Right atrium auricular region (tissue), 2 donors: ENCODE measurements around the gene SMYD3. TPM values are rescaled to one million over a fixed set of nuclear protein-coding genes. Genes with fewer than 3 reads are reported as not detected.

ENCODE experiments used
- DNase-seq: peaks from one replicate; pipeline ENCODE4 v3.0.0-alpha.2; 2019; ENCODE audit warnings: low spot score
- H3K27ac ChIP-seq, 2 donors: fragments of 200-600 bp; sonication (generic); 1 replicate in 1 of 2; 2 replicates in 1 of 2; pipeline ENCODE4 v1.5.1; 2016 to 2019
- H3K27me3 ChIP-seq, 2 donors: fragments of 200-600 bp; sonication (generic); one replicate each; pipeline versions ENCODE4 v1.5.1 to v1.6.0; 2017 to 2019
- H3K36me3 ChIP-seq: fragments of 200-600 bp; sonication (generic); one replicate; pipeline ENCODE4 v1.5.1; 2016
- H3K4me1 ChIP-seq, 2 donors: fragments of 200-600 bp; sonication (generic); one replicate each; pipeline versions ENCODE4 v1.5.1 to v1.6.0; 2017 to 2019
- H3K4me3 ChIP-seq, 2 donors: fragments of 200-600 bp; sonication (generic); 1 replicate in 1 of 2; 2 replicates in 1 of 2; pipeline ENCODE4 v1.5.1; 2017 to 2019; ENCODE audit warnings: mild to moderate bottlenecking in 1 of 2, moderate library complexity in 1 of 2
- H3K9me3 ChIP-seq, 2 donors: fragments of 200-600 bp; sonication (generic); one replicate each; pipeline ENCODE4 v1.5.1; 2019
- total RNA-seq, 2 donors: library from RNA; depleted of rRNA; stranded (reverse); fragments of >200 nt; gene quantifications; one replicate each; pipeline ENCODE4 v1.1.0, GENCODE V29; 2016
- TF ChIP-seq, protein P1 (sequence below), 2 donors: fragments of 200-600 bp; sonication (generic); IDR thresholded peaks; one replicate each; pipeline ENCODE4 v1.5.1; 2019; ENCODE audit warnings: antibody characterized with exemption in 2 of 2

The SMYD3 gene
- total RNA-seq, 2 donors from 2014 or later, result 7.9 to 8.5 TPM

DNA sequence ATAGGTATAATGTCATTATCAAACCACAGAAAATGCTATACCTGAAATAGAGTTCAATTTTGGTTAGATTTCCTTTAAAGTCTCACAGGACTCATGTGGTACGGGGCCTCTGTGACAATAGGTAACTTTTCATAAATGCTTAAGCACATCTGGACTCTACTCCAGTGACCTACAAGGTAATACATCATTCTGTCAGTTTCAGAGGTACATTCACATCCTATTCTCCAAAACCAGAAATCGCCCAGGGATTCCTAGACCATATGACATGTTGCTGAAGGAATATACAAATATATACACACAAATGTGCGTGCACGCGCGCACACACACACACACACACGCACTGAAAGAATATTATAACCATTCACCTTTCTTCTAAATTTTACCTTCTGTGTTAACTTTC, 311.8 kb downstream of the SMYD3 start:
- Histone ChIP-seq H3K36me3 (no peaks in the 10 kb centered on the region), H3K4me1 (no peaks in the 10 kb centered on the region), H3K27me3 (no peaks in the 10 kb centered on the region), H3K9me3 (no peaks in the 10 kb centered on the region), H3K27ac (no peak overlapping the region), H3K4me3 (no peak overlapping the region)
- TF ChIP-seq, protein P1, sequence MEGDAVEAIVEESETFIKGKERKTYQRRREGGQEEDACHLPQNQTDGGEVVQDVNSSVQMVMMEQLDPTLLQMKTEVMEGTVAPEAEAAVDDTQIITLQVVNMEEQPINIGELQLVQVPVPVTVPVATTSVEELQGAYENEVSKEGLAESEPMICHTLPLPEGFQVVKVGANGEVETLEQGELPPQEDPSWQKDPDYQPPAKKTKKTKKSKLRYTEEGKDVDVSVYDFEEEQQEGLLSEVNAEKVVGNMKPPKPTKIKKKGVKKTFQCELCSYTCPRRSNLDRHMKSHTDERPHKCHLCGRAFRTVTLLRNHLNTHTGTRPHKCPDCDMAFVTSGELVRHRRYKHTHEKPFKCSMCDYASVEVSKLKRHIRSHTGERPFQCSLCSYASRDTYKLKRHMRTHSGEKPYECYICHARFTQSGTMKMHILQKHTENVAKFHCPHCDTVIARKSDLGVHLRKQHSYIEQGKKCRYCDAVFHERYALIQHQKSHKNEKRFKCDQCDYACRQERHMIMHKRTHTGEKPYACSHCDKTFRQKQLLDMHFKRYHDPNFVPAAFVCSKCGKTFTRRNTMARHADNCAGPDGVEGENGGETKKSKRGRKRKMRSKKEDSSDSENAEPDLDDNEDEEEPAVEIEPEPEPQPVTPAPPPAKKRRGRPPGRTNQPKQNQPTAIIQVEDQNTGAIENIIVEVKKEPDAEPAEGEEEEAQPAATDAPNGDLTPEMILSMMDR (IDR thresholded peaks at IDR 0.05), result no peak
- no peak for DNase-seq

DNA sequence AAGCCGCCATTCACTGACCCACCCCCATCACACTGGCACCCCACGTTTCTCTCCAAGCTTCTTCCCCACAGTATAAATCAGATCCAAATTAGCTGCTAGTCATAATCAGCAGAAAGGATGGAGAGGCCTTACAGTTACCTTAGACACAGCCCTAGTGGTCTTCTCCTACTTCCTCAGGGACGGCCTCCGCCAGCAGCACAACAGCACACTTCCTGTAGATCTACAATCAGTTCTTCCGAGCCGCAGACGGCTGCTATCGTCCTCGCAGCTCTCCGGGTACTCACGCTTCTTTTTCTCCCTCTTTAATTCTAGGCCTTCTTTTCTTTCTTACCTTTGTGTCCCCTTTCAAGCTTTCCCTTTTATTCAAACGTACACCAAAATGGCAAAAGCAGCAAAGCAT, 313.5 kb downstream of the SMYD3 start:
- Histone ChIP-seq H3K4me3 (no peak overlapping the region), H3K27me3 (no peaks in the 10 kb centered on the region), H3K27ac (no peak overlapping the region), H3K9me3 (no peaks in the 10 kb centered on the region), H3K36me3 (no peaks in the 10 kb centered on the region), H3K4me1 (no peaks in the 10 kb centered on the region)
- no peak for DNase-seq
- TF ChIP-seq, protein P1 (IDR thresholded peaks at IDR 0.05), result no peak

DNA sequence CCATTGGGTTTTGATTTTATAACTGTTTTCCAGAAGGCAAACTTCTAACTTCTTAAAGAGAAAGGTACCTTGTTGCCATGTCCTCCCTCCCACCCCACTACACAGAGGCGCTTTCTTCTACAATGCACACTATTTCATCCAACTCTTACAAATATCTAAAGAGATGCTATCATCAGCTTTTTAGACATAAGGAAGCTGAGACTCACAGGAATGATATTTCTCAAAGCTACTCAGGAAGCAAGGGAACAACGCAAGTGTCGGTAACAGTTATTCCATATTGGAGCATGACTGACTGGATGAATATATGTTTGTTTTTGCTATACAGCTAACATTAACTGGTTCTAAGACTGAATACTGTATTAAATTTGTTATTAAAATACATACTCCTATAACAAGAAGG, 318.0 kb downstream of the SMYD3 start:
- H3K36me3 ChIP-seq, result no peaks in the 10 kb centered on the region
- TF ChIP-seq, protein P1 (IDR thresholded peaks at IDR 0.05), result no peak
- DNase-seq, result no peak
- H3K4me3 ChIP-seq, result no peak overlapping the region
- H3K9me3 ChIP-seq, result no peaks in the 10 kb centered on the region
- H3K27ac ChIP-seq, result no peak overlapping the region
- no peaks in the 10 kb centered on the region for H3K27me3 ChIP-seq
- no peaks in the 10 kb centered on the region for H3K4me1 ChIP-seq

DNA sequence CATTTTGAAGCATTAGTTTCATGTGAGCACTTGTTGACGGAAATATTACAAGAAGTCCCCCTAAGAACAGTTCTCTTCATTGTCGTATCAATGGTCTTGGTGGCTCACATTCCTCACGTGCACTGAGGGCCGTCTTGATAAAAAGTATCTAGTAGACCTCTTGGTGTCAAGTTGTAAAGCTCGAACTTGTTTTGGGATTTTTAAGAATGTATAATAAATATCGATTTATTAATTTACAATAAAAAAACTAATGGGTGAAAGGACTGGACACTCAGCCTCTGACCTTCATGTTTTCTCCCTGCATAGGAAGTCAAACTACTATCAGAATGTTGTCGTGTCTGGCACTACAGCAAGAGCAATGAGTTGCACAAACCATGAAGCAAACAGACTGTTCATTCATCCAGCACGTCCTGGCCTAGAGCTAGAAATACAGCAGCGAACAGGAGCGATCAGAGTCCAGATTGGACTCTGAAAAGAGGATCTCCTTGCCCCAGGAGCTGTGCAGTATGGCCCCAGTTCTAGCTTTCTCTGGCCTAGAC, 319.2 kb downstream of the SMYD3 start:
- Histone ChIP-seq H3K4me1 (no peaks in the 10 kb centered on the region), H3K27ac (no peak overlapping the region), H3K9me3 (no peaks in the 10 kb centered on the region), H3K27me3 (no peaks in the 10 kb centered on the region), H3K36me3 (no peaks in the 10 kb centered on the region), H3K4me3 (no peak overlapping the region)
- TF ChIP-seq, protein P1 (IDR thresholded peaks at IDR 0.05), result no peak
- no peak for DNase-seq

DNA sequence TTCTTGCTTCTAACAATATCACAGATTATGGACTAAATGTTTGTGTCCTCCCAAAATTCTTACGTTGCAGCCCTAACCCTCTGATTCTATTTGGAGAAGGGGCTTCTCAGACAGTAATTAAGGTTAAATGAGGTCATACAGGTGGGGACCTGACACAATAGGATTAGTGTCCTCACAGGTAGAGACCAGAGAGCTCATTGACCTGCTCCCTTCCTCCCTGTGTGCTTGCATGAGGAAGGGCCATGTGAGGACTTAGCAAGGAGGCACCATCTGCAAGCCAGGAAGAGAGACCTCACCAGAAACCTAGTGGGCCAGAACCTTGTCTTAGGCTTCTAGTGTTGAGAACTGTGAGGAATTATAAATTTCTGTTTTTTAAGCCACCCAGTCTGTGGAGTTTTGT, 322.6 kb downstream of the SMYD3 start:
- TF ChIP-seq, protein P1 (IDR thresholded peaks at IDR 0.05), result no peak

DNA sequence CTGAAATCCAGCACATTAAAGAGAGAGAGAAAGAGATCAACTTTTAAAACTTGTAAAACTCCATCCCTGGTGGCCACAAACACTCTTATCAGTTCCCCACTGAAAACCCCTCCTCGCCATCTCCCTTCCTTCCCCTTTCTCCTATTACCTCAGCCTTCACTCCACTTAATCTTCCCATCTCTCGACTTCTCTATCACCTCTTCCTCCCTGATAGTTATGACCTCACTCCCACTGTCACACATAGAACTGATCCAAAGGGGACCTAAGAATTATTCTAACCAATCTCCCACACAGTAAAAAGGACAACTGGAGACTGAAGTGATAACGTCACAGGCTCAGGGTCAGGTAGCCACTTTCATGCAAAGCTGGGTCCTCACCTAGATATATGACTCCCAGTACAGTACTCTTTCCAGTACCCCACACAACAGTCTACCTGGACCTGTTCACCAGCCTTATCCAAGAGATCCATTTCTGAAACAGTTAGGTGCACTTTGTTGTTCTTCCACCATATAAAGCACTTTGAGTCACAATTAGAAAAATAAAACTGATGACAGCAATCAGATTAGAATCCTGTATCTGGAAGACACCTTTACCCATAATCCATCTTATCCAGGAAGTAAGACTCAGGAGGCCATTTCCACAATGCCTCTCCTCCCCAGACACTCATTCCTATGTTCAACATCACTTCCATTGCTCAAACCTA, 324.8 kb downstream of the SMYD3 start:
- H3K4me3 ChIP-seq, result no peak overlapping the region
- TF ChIP-seq, protein P1 (IDR thresholded peaks at IDR 0.05), result no peak
- H3K4me1 ChIP-seq, result no peaks in the 10 kb centered on the region
- H3K36me3 ChIP-seq, result no peaks in the 10 kb centered on the region
- H3K27ac ChIP-seq, result no peak overlapping the region
- no peaks in the 10 kb centered on the region for H3K9me3 ChIP-seq
- DNase-seq, result no peak
- no peaks in the 10 kb centered on the region for H3K27me3 ChIP-seq

More for the DNA sequence above, 322.6 kb downstream of the SMYD3 start:
- Histone ChIP-seq H3K4me3 (no peak overlapping the region), H3K27ac (no peak overlapping the region), H3K4me1 (no peaks in the 10 kb centered on the region), H3K27me3 (no peaks in the 10 kb centered on the region), H3K36me3 (no peaks in the 10 kb centered on the region), H3K9me3 (no peaks in the 10 kb centered on the region)
- DNase-seq, result no peak
